ENCODE measurements around the gene MGMT.

The MGMT gene

GRCh38 chr10:129448539-129448938 lies 18.5 kb upstream of the MGMT start:
- DNase-seq (ENCODE audit: low read depth), result no peak
- TF ChIP-seq, protein P1, sequence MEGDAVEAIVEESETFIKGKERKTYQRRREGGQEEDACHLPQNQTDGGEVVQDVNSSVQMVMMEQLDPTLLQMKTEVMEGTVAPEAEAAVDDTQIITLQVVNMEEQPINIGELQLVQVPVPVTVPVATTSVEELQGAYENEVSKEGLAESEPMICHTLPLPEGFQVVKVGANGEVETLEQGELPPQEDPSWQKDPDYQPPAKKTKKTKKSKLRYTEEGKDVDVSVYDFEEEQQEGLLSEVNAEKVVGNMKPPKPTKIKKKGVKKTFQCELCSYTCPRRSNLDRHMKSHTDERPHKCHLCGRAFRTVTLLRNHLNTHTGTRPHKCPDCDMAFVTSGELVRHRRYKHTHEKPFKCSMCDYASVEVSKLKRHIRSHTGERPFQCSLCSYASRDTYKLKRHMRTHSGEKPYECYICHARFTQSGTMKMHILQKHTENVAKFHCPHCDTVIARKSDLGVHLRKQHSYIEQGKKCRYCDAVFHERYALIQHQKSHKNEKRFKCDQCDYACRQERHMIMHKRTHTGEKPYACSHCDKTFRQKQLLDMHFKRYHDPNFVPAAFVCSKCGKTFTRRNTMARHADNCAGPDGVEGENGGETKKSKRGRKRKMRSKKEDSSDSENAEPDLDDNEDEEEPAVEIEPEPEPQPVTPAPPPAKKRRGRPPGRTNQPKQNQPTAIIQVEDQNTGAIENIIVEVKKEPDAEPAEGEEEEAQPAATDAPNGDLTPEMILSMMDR (IDR thresholded peaks at IDR 0.05; ENCODE audit: low read depth, low read length, missing control alignments), result no peak
- H3K4me3 ChIP-seq (ENCODE audit: low read depth, low read length), result no peak overlapping the region
- in situ Hi-C loops (cut with HindIII; ENCODE audit: low sequenced_read_pairs), result no loop called here

GRCh38 chr10:129449893-129450292 lies 17.1 kb upstream of the MGMT start:
- in situ Hi-C loops (cut with HindIII; ENCODE audit: low sequenced_read_pairs), result no loop called here
- TF ChIP-seq, protein P1 (IDR thresholded peaks at IDR 0.05; ENCODE audit: low read depth, low read length, missing control alignments), result no peak
- no peak for DNase-seq (ENCODE audit: low read depth)
- H3K4me3 ChIP-seq (ENCODE audit: low read depth, low read length), result no peak overlapping the region

GRCh38 chr10:129450391-129450790 lies 16.6 kb upstream of the MGMT start:
- DNase-seq (ENCODE audit: low read depth), result no peak
- H3K4me3 ChIP-seq (ENCODE audit: low read depth, low read length), result no peak overlapping the region
- TF ChIP-seq, protein P1 (IDR thresholded peaks at IDR 0.05; ENCODE audit: low read depth, low read length, missing control alignments), result no peak
- in situ Hi-C loops (cut with HindIII; ENCODE audit: low sequenced_read_pairs), result no loop called here

- TF ChIP-seq, protein P1 (IDR thresholded peaks at IDR 0.05; ENCODE audit: low read depth, low read length, missing control alignments), result no peak
- H3K4me3 ChIP-seq (ENCODE audit: low read depth, low read length), result no peak overlapping the region
- in situ Hi-C loops (cut with HindIII; ENCODE audit: low sequenced_read_pairs), result no loop called here
- DNase-seq (ENCODE audit: low read depth), result no peak
Observed at GRCh38 chr10:129455625-129456024, 11.4 kb upstream of the MGMT start.

- TF ChIP-seq, protein P1 (IDR thresholded peaks at IDR 0.05; ENCODE audit: low read depth, low read length, missing control alignments), result no peak
- in situ Hi-C loops (cut with HindIII; ENCODE audit: low sequenced_read_pairs), result no loop called here
- no peak for DNase-seq (ENCODE audit: low read depth)
- H3K4me3 ChIP-seq (ENCODE audit: low read depth, low read length), result no peak overlapping the region
Observed at GRCh38 chr10:129459762-129460539, 7.1 kb upstream of the MGMT start.

DNA sequence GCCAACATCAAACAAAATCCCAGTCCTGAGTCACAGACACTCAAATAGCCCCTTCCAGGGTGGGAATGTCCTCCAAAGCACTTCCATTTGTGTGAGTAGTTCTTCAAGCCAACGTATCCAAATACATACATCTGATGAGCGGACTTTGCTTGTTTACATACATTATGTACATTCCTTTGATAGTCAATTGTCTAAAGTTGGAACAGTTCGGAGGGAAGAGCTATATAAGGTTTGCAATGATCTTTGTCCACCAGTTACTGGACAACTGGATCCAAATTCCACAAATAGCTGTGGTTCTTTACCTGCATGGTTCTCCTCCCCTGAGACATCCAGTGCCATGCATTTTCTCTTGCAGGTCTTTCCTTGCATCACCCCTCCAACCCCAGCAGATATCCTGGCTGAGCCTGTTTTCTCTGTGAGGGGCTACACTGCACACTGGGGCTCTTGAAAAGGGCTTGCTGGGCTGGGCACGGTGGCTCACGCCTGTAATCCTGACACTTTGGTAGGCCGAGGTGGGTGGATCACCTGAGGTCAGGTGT lies 4.7 kb upstream of the MGMT start:
- no peak overlapping the region for H3K4me3 ChIP-seq (ENCODE audit: low read depth, low read length)
- DNase-seq (ENCODE audit: low read depth), result no peak
- in situ Hi-C loops (cut with HindIII; ENCODE audit: low sequenced_read_pairs), result no loop called here
- TF ChIP-seq, protein P1 (IDR thresholded peaks at IDR 0.05; ENCODE audit: low read depth, low read length, missing control alignments), result no peak
